GM19324 (cell line): Measurements from ENCODE around the gene REN.

Experiments
- ATAC-seq: cut with Tn5 transposase; IDR thresholded peaks from one replicate; pipeline ENCODE4 v1.9.1; 2021; ENCODE audit warnings: mild to moderate bottlenecking, moderate library complexity; ENCODE audit not compliant: unreplicated experiment, low FRiP score

The REN gene

GRCh38 chr1:204192046-204192445, 25.9 kb upstream of the REN start:
- ATAC-seq = no peak

- no peak for ATAC-seq
These were observed 25.3 kb upstream of the REN start for GRCh38 chr1:204191456-204191855.

GRCh38 chr1:204190212-204191211, 24.4 kb upstream of the REN start:
- ATAC-seq = no peak

- no peak for ATAC-seq
These were observed 23.0 kb upstream of the REN start for GRCh38 chr1:204188959-204189639.

GRCh38 chr1:204186597-204186996, 20.5 kb upstream of the REN start:
- no peak for ATAC-seq

- ATAC-seq = no peak
These were observed 15.0 kb upstream of the REN start for GRCh38 chr1:204181116-204181515.

- ATAC-seq = no peak
These were observed 14.0 kb upstream of the REN start for GRCh38 chr1:204180133-204180532.

- no peak for ATAC-seq
These were observed 12.5 kb upstream of the REN start for GRCh38 chr1:204178487-204179281.

- ATAC-seq = no peak
These were observed 11.0 kb upstream of the REN start for GRCh38 chr1:204177133-204177532.

- ATAC-seq = no peak
These were observed 9.9 kb upstream of the REN start for GRCh38 chr1:204176049-204176448.

- no peak for ATAC-seq
These were observed 8.8 kb upstream of the REN start for GRCh38 chr1:204174958-204175357.

GRCh38 chr1:204172404-204173029, 6.4 kb upstream of the REN start:
- ATAC-seq = no peak

GRCh38 chr1:204171751-204172178, 5.6 kb upstream of the REN start:
- ATAC-seq = no peak

GRCh38 chr1:204170494-204171155, 4.5 kb upstream of the REN start:
- no peak for ATAC-seq

GRCh38 chr1:204169858-204170257, 3.7 kb upstream of the REN start:
- ATAC-seq = no peak

- no peak for ATAC-seq
These were observed 1.6 kb upstream of the REN start for GRCh38 chr1:204167730-204168129.

GRCh38 chr1:204162494-204163074, 3.6 kb downstream of the REN start:
- no peak for ATAC-seq

GRCh38 chr1:204161609-204162493, 4.3 kb downstream of the REN start:
- no peak for ATAC-seq
